Breast epithelium (tissue), 3 donors: Measurements from ENCODE around the gene DGKI.

ENCODE experiments used
- POLR2AphosphoS5 ChIP-seq, 3 donors: sonication (generic); formaldehyde crosslinking; IDR thresholded peaks; one replicate each; pipeline ENCODE4 v1.6.1; 2017; ENCODE audit warnings: antibody characterized with exemption in 3 of 3
- TF ChIP-seq, protein P1 (sequence below), 3 donors: fragments of 450-650 bp; IDR thresholded peaks; one replicate each; pipeline ENCODE4 v1.5.1; 2016 to 2017; ENCODE audit warnings: antibody characterized with exemption in 3 of 3, mild to moderate bottlenecking in 3 of 3, moderate library complexity in 3 of 3

DNA sequence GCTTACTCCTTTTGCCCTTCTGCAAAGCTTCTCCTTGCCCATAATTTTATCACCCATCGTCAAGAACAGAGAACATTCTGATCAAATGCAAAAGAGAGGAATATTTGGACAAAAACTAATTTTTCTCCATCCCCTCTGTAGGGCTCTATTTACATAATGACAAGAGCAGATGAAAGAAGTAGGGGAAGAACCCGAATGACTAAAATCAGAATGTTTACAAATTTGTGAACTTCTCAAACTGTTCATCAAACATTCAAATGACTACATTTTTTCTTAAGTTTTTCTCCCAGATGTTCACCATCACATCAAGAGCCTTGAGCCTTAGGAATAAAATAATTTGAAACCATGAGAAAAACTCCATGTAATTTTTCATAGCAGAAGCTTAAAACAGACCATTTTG, 119.4 kb downstream of the DGKI start:
- TF ChIP-seq POLR2AphosphoS5 (IDR thresholded peaks at IDR 0.05): no peak
- TF ChIP-seq, protein P1, sequence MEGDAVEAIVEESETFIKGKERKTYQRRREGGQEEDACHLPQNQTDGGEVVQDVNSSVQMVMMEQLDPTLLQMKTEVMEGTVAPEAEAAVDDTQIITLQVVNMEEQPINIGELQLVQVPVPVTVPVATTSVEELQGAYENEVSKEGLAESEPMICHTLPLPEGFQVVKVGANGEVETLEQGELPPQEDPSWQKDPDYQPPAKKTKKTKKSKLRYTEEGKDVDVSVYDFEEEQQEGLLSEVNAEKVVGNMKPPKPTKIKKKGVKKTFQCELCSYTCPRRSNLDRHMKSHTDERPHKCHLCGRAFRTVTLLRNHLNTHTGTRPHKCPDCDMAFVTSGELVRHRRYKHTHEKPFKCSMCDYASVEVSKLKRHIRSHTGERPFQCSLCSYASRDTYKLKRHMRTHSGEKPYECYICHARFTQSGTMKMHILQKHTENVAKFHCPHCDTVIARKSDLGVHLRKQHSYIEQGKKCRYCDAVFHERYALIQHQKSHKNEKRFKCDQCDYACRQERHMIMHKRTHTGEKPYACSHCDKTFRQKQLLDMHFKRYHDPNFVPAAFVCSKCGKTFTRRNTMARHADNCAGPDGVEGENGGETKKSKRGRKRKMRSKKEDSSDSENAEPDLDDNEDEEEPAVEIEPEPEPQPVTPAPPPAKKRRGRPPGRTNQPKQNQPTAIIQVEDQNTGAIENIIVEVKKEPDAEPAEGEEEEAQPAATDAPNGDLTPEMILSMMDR (IDR thresholded peaks at IDR 0.05): no peak
